Body of pancreas (tissue), 4 donors: Measurements from ENCODE around the gene RABGEF1. TPM values are rescaled to one million over a fixed set of nuclear protein-coding genes. Genes with fewer than 3 reads are reported as not detected.
"Not testable (repeated sequence)": the region's sequence is repeated elsewhere in the genome, so short reads cannot be mapped to it uniquely, and the experiment has no call there.

ENCODE experiments used
- ATAC-seq: fragments of 150-250 bp; one replicate; pipeline ENCODE4 v1.9.1; 2016
- DNase-seq, 4 donors: peaks; one replicate each; pipeline ENCODE4 v3.0.0-alpha.2; 2019
- H3K27ac ChIP-seq, 4 donors: fragments of 200-600 bp; sonication (generic); 1 replicate in 3 of 4; 2 replicates in 1 of 4; pipeline versions ENCODE4 v1.5.1 to v1.6.1; 2016 to 2019; ENCODE audit warnings: mild to moderate bottlenecking in 1 of 4, mixed read lengths in 1 of 4, moderate library complexity in 1 of 4
- H3K27me3 ChIP-seq, 2 donors: fragments of 200-600 bp; sonication (generic); one replicate each; pipeline ENCODE4 v1.6.0; 2016; ENCODE audit warnings: mild to moderate bottlenecking in 1 of 2
- H3K36me3 ChIP-seq, 2 donors: fragments of 200-600 bp; sonication (generic); replicated peaks in 1 of 2; 2 replicates each; pipeline ENCODE4 v1.5.1; 2016; ENCODE audit warnings: low read depth in 2 of 2; ENCODE audit not compliant: insufficient read depth in 1 of 2
- H3K4me1 ChIP-seq: fragments of 200-600 bp; sonication (generic); one replicate; pipeline ENCODE4 v1.6.0; 2016
- H3K4me3 ChIP-seq, 2 donors: fragments of 200-600 bp; sonication (generic); 1 replicate in 1 of 2; 2 replicates in 1 of 2; pipeline ENCODE4 v1.5.1; 2016 to 2019
- H3K9me3 ChIP-seq, 3 donors: fragments of 200-600 bp; sonication (generic); 1 replicate in 2 of 3; 2 replicates in 1 of 3; pipeline ENCODE4 v1.5.1; 2016
- CTCF ChIP-seq, 7 experiments: fragments of 450-650 bp in 4 of 7; fragments of 200-600 bp in 3 of 7; sonication (generic) in 3 of 7; IDR thresholded peaks; one replicate each; pipeline ENCODE4 v1.5.1; 2016 to 2019; ENCODE audit warnings: antibody characterized with exemption in 7 of 7
- POLR2A ChIP-seq, 3 donors: fragments of 450-650 bp; IDR thresholded peaks; one replicate each; pipeline ENCODE4 v1.6.1; 2016; ENCODE audit warnings: antibody characterized with exemption in 3 of 3, mild to moderate bottlenecking in 2 of 3
- whole genome bisulfite sequencing, 2 donors: methylation state at CpG; one replicate each; pipeline ENCODE4 v1.1.5; 2017; 5-methylcytosine and 5-hydroxymethylcytosine counted together
- intact Hi-C: fragments of 100-400 bp; cut with DNase I; formaldehyde crosslinking; loops from one replicate; pipeline ENCODE4 v1.15.1; 2023
- total RNA-seq, 2 donors: library from RNA; depleted of rRNA; stranded (reverse); fragments of >200 nt; gene quantifications; one replicate each; pipeline ENCODE4 v1.1.0, GENCODE V29; 2016

Gene RABGEF1
- total RNA-seq, 2 donors from 2014 or later: 21.8 to 28.3 TPM

- Histone ChIP-seq H3K9me3 (no peaks in the 10 kb centered on the region), H3K27me3 (no peaks in the 10 kb centered on the region), H3K4me3 (no peak overlapping the region), H3K27ac (no peak overlapping the region), H3K36me3 (peaks cover 6 to 13% of the 10 kb centered on the region in 2 donors), H3K4me1 (no peaks in the 10 kb centered on the region)
- TF ChIP-seq CTCF (IDR thresholded peaks at IDR 0.05): no peak
- TF ChIP-seq POLR2A (IDR thresholded peaks at IDR 0.05): no peak
- intact Hi-C loops: no loop called here
- 94 to 96% methylated on average over 3 of the region's 3 CpGs for WGBS, 2 donors
- DNase-seq (no peak), ATAC-seq (peak; percentile 56)
Measured at GRCh38 chr7:66790725-66791124, 50.2 kb downstream of the RABGEF1 start.

- intact Hi-C loops: no loop called here
- Histone ChIP-seq H3K4me1 (no peaks in the 10 kb centered on the region), H3K4me3 (no peak overlapping the region), H3K36me3 (peaks cover 16 to 58% of the 10 kb centered on the region in 2 donors), H3K27ac (no peak overlapping the region), H3K9me3 (no peaks in the 10 kb centered on the region), H3K27me3 (no peaks in the 10 kb centered on the region)
- ATAC-seq (no peak), DNase-seq (no peak)
- TF ChIP-seq POLR2A (IDR thresholded peaks at IDR 0.05) (no peak), CTCF (IDR thresholded peaks at IDR 0.05) (no peak)
- WGBS, 2 donors: 88 to 94% methylated on average over 6 to 8 of the region's 8 CpGs
Measured at GRCh38 chr7:66800591-66800990, 60.1 kb downstream of the RABGEF1 start.

- 86 to 87% methylated on average over 4 of the region's 4 CpGs for WGBS, 2 donors
- Histone ChIP-seq H3K4me3 (no peak overlapping the region), H3K4me1 (no peaks in the 10 kb centered on the region), H3K27me3 (no peaks in the 10 kb centered on the region), H3K27ac (no peak overlapping the region), H3K36me3 (peaks cover 6 to 58% of the 10 kb centered on the region in 2 donors), H3K9me3 (no peaks in the 10 kb centered on the region)
- intact Hi-C loops: no loop called here
- ATAC-seq (no peak), DNase-seq (no peak)
- no peak for TF ChIP-seq POLR2A (IDR thresholded peaks at IDR 0.05)
- no peak for TF ChIP-seq CTCF (IDR thresholded peaks at IDR 0.05)
Measured at GRCh38 chr7:66804001-66804400, 63.5 kb downstream of the RABGEF1 start.

GRCh38 chr7:66807736-66808135, 67.2 kb downstream of the RABGEF1 start:
- DNase-seq (no peak), ATAC-seq (no peak)
- H3K27me3 ChIP-seq: no peaks in the 10 kb centered on the region
- TF ChIP-seq POLR2A (IDR thresholded peaks at IDR 0.05) (no peak), CTCF (IDR thresholded peaks at IDR 0.05) (no peak)
- peaks cover 6 to 48% of the 10 kb centered on the region in 2 donors for H3K36me3 ChIP-seq
- no peak overlapping the region for H3K27ac ChIP-seq
- H3K9me3 ChIP-seq: no peaks in the 10 kb centered on the region
- no peak overlapping the region for H3K4me3 ChIP-seq
- intact Hi-C loops: no loop called here
- 92 to 96% methylated on average over 9 of the region's 9 CpGs for WGBS, 2 donors
- H3K4me1 ChIP-seq: no peaks in the 10 kb centered on the region

- no peak for ATAC-seq
- WGBS, 2 donors: 91 to 99% methylated on average over 5 of the region's 5 CpGs
- intact Hi-C loops: no loop called here
- no peaks in the 10 kb centered on the region for H3K4me1 ChIP-seq
- no peaks in the 10 kb centered on the region for H3K9me3 ChIP-seq
- H3K4me3 ChIP-seq: no peak overlapping the region
- no peak for DNase-seq
- H3K27me3 ChIP-seq: no peaks in the 10 kb centered on the region
- no peak overlapping the region for H3K27ac ChIP-seq
- TF ChIP-seq CTCF (IDR thresholded peaks at IDR 0.05) (no peak), POLR2A (IDR thresholded peaks at IDR 0.05) (no peak)
- peaks cover 0 to 35% of the 10 kb centered on the region in 2 donors for H3K36me3 ChIP-seq
Measured at GRCh38 chr7:66810716-66811115, 70.2 kb downstream of the RABGEF1 start.

GRCh38 chr7:66815186-66815875, 74.8 kb downstream of the RABGEF1 start:
- DNase-seq, H3K27ac ChIP-seq, H3K9me3 ChIP-seq, H3K4me1 ChIP-seq, H3K27me3 ChIP-seq, H3K4me3 ChIP-seq, ATAC-seq, H3K36me3 ChIP-seq, intact Hi-C loops: not testable (repeated sequence)
- 87 to 90% methylated on average over 15 of the region's 15 CpGs for WGBS, 2 donors
